ENCODE results near the gene DOCK1. TPM values are rescaled to one million over a fixed set of nuclear protein-coding genes. Genes with fewer than 3 reads are reported as not detected.

The DOCK1 gene
- total RNA-seq, 2 donors from 2014 or later, result 46.4 to 49.0 TPM

GRCh38 chr10:126944191-126944590 is 39.0 kb downstream of the DOCK1 start:
- Histone ChIP-seq H3K9me3 (no peaks in the 10 kb centered on the region), H3K27ac (no peak overlapping the region), H3K36me3 (no peaks in the 10 kb centered on the region), H3K4me1 (no peaks in the 10 kb centered on the region), H3K4me3 (no peak overlapping the region), H3K27me3 (no peaks in the 10 kb centered on the region), H3K9ac (ENCODE audit: low read depth in 2 of 2, low read length in 2 of 2) (no peak overlapping the region)
- TF ChIP-seq CTCF (IDR thresholded peaks at IDR 0.05), result no peak
- DNase-seq, result no peak
- intact Hi-C loops (cut with DNase I), result no loop called here

- H3K4me1 ChIP-seq, result no peaks in the 10 kb centered on the region
- H3K4me3 ChIP-seq, result no peak overlapping the region
- no peak overlapping the region for H3K27ac ChIP-seq
- intact Hi-C loops (cut with DNase I), result no loop called here
- DNase-seq, result no peak
- no peaks in the 10 kb centered on the region for H3K9me3 ChIP-seq
- no peak for TF ChIP-seq CTCF (IDR thresholded peaks at IDR 0.05)
- no peak overlapping the region for H3K9ac ChIP-seq (ENCODE audit: low read depth in 2 of 2, low read length in 2 of 2)
- no peaks in the 10 kb centered on the region for H3K27me3 ChIP-seq
- H3K36me3 ChIP-seq, result no peaks in the 10 kb centered on the region
Observed at GRCh38 chr10:126945351-126946030, 40.3 kb downstream of the DOCK1 start.

GRCh38 chr10:126946746-126947145 is 41.5 kb downstream of the DOCK1 start:
- H3K36me3 ChIP-seq, result no peaks in the 10 kb centered on the region
- TF ChIP-seq CTCF (IDR thresholded peaks at IDR 0.05), result no peak
- DNase-seq, result no peak
- no peak overlapping the region for H3K27ac ChIP-seq
- H3K9me3 ChIP-seq, result no peaks in the 10 kb centered on the region
- H3K9ac ChIP-seq (ENCODE audit: low read depth in 2 of 2, low read length in 2 of 2), result no peak overlapping the region
- no peaks in the 10 kb centered on the region for H3K4me1 ChIP-seq
- H3K27me3 ChIP-seq, result no peaks in the 10 kb centered on the region
- no peak overlapping the region for H3K4me3 ChIP-seq
- intact Hi-C loops (cut with DNase I), result no loop called here

- Histone ChIP-seq H3K4me1 (no peaks in the 10 kb centered on the region), H3K4me3 (no peak overlapping the region), H3K27me3 (no peaks in the 10 kb centered on the region), H3K27ac (no peak overlapping the region), H3K9ac (ENCODE audit: low read depth in 2 of 2, low read length in 2 of 2) (no peak overlapping the region), H3K36me3 (no peaks in the 10 kb centered on the region), H3K9me3 (no peaks in the 10 kb centered on the region)
- no peak for TF ChIP-seq CTCF (IDR thresholded peaks at IDR 0.05)
- intact Hi-C loops (cut with DNase I), result no loop called here
- DNase-seq, result no peak
Observed at GRCh38 chr10:126948355-126949160, 43.3 kb downstream of the DOCK1 start.

GRCh38 chr10:126949161-126949503 is 43.9 kb downstream of the DOCK1 start:
- H3K27ac ChIP-seq, result no peak overlapping the region
- H3K4me3 ChIP-seq, result no peak overlapping the region
- no peaks in the 10 kb centered on the region for H3K9me3 ChIP-seq
- TF ChIP-seq CTCF (IDR thresholded peaks at IDR 0.05), result no peak
- intact Hi-C loops (cut with DNase I), result no loop called here
- no peaks in the 10 kb centered on the region for H3K36me3 ChIP-seq
- no peaks in the 10 kb centered on the region for H3K27me3 ChIP-seq
- H3K4me1 ChIP-seq, result no peaks in the 10 kb centered on the region
- no peak overlapping the region for H3K9ac ChIP-seq (ENCODE audit: low read depth in 2 of 2, low read length in 2 of 2)
- DNase-seq, result no peak

Data from colonic mucosa (tissue), 4 donors.